ENCODE results near the gene COG3.

COG3 gene

DNA sequence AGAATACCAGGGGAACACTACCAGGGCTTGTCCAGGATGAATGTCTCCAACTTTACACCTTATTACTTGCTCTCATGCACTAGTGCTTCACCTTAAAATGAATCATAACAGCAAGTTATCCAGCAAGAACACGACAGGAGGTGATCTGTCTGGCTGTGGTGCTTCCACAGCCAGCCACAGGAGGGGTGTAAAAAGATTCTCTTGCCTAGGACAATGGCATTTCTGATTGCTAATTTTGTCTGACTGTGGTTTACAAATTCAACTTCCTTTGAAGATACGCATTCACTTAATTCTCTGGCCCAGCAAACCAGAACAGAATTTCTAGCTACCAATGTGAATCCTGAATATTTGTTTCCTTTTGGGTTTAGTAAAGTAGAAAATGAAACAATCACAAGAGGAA is 23.1 kb upstream of the COG3 start:
- no peak for TF ChIP-seq EZH2 (IDR thresholded peaks at IDR 0.05)
- TF ChIP-seq FOXP2 (optimal IDR thresholded peaks at IDR 0.05; ENCODE audit: control extremely low read depth, extremely low read length, insufficient read depth), result no peak
- TF ChIP-seq POLR2AphosphoS5 (IDR thresholded peaks at IDR 0.05; ENCODE audit: borderline replicate concordance, low read depth, low read length), result no peak
- no peak for DNase-seq (ENCODE audit: low read depth, low spot score)
- Histone ChIP-seq H3K9ac (ENCODE audit: insufficient read length) (no peak overlapping the region), H3K9me3 (ENCODE audit: low read depth, low read length) (no peaks in the 10 kb centered on the region), H3K4me3 (no peak overlapping the region), H3K27ac (peak overlapping the region; percentile 6; the same call in 1 of the 2 replicates), H3K36me3 (ENCODE audit: insufficient read depth, low read length) (no peaks in the 10 kb centered on the region)

DNA sequence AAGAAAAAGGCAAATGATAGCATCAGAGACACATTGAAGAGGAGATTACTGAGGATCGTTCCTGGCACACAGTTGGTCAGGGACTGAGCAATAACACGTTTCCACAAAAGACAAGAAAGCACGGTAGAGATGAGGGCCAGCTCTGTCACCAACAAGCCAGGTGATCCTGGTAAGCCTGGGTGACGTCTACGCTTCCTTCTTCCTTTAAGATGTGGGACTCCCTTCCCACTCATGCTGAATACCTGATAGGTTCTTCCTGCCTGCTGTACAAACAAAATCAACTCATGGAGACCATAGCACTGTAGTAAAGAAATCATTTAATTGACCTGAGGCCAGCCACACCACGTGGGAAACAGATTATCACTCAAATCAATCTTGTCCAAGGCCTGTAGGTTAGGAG is 19.7 kb upstream of the COG3 start:
- no peak for TF ChIP-seq POLR2AphosphoS5 (IDR thresholded peaks at IDR 0.05; ENCODE audit: borderline replicate concordance, low read depth, low read length)
- TF ChIP-seq FOXP2 (optimal IDR thresholded peaks at IDR 0.05; ENCODE audit: control extremely low read depth, extremely low read length, insufficient read depth), result no peak
- TF ChIP-seq EZH2 (IDR thresholded peaks at IDR 0.05), result no peak
- H3K36me3 ChIP-seq (ENCODE audit: insufficient read depth, low read length), result no peaks in the 10 kb centered on the region
- H3K9me3 ChIP-seq (ENCODE audit: low read depth, low read length), result no peaks in the 10 kb centered on the region
- no peak overlapping the region for H3K4me3 ChIP-seq
- H3K9ac ChIP-seq (ENCODE audit: insufficient read length), result no peak overlapping the region
- DNase-seq (ENCODE audit: low read depth, low spot score), result no peak
- H3K27ac ChIP-seq, result no peak overlapping the region

DNA sequence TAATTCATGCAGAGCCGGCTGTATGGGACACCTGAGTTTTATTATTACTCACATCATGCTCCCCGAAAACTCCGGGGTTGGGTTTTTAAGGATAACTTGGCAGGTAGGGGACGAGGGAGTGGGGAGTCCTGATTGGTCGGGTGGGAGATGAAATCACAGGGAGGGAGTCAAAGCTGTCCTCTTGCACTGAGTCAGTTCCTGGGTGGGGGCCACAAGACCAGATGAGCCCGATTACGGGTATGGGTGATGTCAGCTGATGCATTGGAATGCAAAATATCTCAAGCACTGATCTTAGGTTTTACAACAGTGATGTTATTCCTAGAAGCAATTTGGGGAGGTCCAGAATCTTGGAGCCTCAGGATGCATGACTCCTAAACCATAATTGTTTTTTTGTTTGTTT is 18.6 kb upstream of the COG3 start:
- Histone ChIP-seq H3K27ac (no peak overlapping the region), H3K36me3 (ENCODE audit: insufficient read depth, low read length) (no peaks in the 10 kb centered on the region), H3K9ac (ENCODE audit: insufficient read length) (no peak overlapping the region), H3K4me3 (no peak overlapping the region), H3K9me3 (ENCODE audit: low read depth, low read length) (no peaks in the 10 kb centered on the region)
- no peak for TF ChIP-seq POLR2AphosphoS5 (IDR thresholded peaks at IDR 0.05; ENCODE audit: borderline replicate concordance, low read depth, low read length)
- DNase-seq (ENCODE audit: low read depth, low spot score), result no peak

DNA sequence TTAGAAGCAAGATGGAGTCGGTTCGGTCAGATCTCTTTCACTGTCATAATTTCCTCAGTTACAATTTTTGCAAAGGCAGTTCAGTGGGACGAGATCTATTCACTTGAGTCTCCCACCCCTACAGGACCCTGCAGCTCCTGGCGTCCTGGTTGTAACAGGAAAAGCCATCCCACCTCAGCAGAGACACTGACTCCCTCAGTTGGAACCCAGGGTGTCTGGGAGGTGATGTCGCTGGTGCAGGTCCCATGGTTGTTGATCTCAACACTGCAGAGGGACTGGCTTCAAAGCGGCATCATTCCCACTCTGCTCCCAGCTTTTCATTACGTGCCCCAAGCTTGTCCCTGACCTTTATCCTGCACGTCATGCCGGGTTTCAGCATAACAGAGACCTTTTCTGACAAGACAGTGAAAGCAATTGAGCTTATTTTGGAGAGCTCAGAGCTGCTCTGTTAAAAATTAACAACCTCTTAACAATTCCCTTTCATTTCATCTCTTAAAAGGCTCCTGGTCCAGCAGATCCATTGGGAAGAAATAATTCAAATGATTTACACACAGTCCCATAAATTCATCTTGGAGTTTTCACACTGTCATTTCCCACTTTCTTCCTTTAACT is 17.6 kb upstream of the COG3 start:
- no peaks in the 10 kb centered on the region for H3K36me3 ChIP-seq (ENCODE audit: insufficient read depth, low read length)
- no peak overlapping the region for H3K9ac ChIP-seq (ENCODE audit: insufficient read length)
- no peaks in the 10 kb centered on the region for H3K9me3 ChIP-seq (ENCODE audit: low read depth, low read length)
- no peak overlapping the region for H3K27ac ChIP-seq
- no peak for DNase-seq (ENCODE audit: low read depth, low spot score)
- no peak overlapping the region for H3K4me3 ChIP-seq
- TF ChIP-seq EZH2 (IDR thresholded peaks at IDR 0.05), result no peak
- TF ChIP-seq POLR2AphosphoS5 (IDR thresholded peaks at IDR 0.05; ENCODE audit: borderline replicate concordance, low read depth, low read length), result no peak
- no peak for TF ChIP-seq FOXP2 (optimal IDR thresholded peaks at IDR 0.05; ENCODE audit: control extremely low read depth, extremely low read length, insufficient read depth)

DNA sequence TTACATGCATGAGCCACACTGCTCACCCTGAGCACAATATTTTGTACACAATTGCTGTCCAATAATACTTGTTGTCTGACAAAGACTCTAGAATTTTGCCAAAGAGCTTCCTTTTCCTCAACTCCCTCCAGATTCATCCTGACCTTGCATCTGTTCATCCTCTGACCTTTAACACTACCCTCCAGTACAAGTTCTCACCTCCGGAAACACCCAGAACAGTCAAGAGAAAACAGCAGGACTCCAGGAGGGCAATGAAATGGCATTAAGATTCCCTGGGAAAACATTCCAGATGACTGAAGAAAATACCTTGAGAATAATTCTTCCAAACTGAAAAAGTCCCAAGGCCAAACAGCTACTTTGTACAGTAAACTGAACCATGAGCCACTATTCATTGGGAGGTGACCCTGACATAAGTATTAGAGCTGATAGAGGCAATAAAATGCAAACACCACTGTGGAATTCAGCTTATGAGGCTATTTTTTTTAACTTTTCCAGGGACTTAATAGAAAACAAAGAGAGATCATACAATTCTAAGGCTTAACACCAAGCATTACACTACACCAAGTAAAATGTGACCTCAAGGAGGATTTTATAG is 15.7 kb upstream of the COG3 start:
- Histone ChIP-seq H3K36me3 (ENCODE audit: insufficient read depth, low read length) (no peaks in the 10 kb centered on the region), H3K9ac (ENCODE audit: insufficient read length) (no peak overlapping the region), H3K4me3 (no peak overlapping the region), H3K9me3 (ENCODE audit: low read depth, low read length) (no peaks in the 10 kb centered on the region), H3K27ac (no peak overlapping the region)
- no peak for DNase-seq (ENCODE audit: low read depth, low spot score)
- no peak for TF ChIP-seq FOXP2 (optimal IDR thresholded peaks at IDR 0.05; ENCODE audit: control extremely low read depth, extremely low read length, insufficient read depth)
- TF ChIP-seq EZH2 (IDR thresholded peaks at IDR 0.05), result no peak
- TF ChIP-seq POLR2AphosphoS5 (IDR thresholded peaks at IDR 0.05; ENCODE audit: borderline replicate concordance, low read depth, low read length), result no peak

DNA sequence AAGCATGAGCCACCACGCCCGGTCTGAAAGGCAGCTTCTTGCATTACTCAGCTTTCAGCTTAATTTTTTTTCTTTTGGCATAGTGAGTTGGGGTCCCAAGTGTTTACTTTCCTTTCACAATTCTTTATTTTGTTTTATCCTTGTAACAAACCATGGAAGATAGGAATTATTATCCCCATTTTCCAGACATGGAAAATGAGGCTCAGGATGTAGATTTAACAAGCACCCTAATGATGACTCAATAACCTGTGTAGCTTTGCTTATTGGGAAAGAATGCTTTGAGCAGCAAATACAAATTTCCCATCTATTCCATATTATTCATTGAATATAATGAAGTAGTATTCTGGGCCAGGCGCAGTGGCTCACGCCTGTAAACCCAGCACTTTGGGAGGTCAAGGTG is 13.5 kb upstream of the COG3 start:
- H3K9ac ChIP-seq (ENCODE audit: insufficient read length), result no peak overlapping the region
- TF ChIP-seq EZH2 (IDR thresholded peaks at IDR 0.05), result no peak
- no peak for TF ChIP-seq FOXP2 (optimal IDR thresholded peaks at IDR 0.05; ENCODE audit: control extremely low read depth, extremely low read length, insufficient read depth)
- no peak for TF ChIP-seq POLR2AphosphoS5 (IDR thresholded peaks at IDR 0.05; ENCODE audit: borderline replicate concordance, low read depth, low read length)

DNA sequence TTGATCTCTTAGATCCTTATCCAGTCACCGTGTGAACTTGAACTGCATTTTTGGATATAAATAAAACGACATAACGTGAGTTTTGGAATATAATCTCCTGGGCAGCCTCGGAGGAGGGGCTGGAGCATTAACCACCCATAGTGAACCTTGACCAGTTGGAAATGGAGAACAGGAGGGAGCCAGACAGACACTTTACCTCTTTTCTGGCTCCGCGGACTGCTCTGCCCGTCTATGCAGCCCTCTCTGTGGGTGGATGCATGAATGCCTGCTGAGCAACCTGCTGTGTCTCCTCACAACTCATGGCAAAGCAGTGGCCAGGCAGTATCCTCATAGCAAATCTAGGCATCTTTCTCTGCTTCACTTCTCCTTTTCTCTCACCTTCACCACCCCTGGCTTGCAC is 10.5 kb upstream of the COG3 start:
- Histone ChIP-seq H3K9ac (ENCODE audit: insufficient read length) (no peak overlapping the region), H3K36me3 (ENCODE audit: insufficient read depth, low read length) (no peaks in the 10 kb centered on the region), H3K27ac (no peak overlapping the region), H3K4me3 (no peak overlapping the region), H3K9me3 (ENCODE audit: low read depth, low read length) (no peaks in the 10 kb centered on the region)
- DNase-seq (ENCODE audit: low read depth, low spot score), result no peak
- TF ChIP-seq POLR2AphosphoS5 (IDR thresholded peaks at IDR 0.05; ENCODE audit: borderline replicate concordance, low read depth, low read length) (no peak), EZH2 (IDR thresholded peaks at IDR 0.05) (no peak), FOXP2 (optimal IDR thresholded peaks at IDR 0.05; ENCODE audit: control extremely low read depth, extremely low read length, insufficient read depth) (no peak)

More for the DNA sequence above, 13.5 kb upstream of the COG3 start:
- Histone ChIP-seq H3K27ac (no peak overlapping the region), H3K4me3 (no peak overlapping the region), H3K36me3 (ENCODE audit: insufficient read depth, low read length) (no peaks in the 10 kb centered on the region), H3K9me3 (ENCODE audit: low read depth, low read length) (no peaks in the 10 kb centered on the region)
- DNase-seq (ENCODE audit: low read depth, low spot score), result no peak

DNA sequence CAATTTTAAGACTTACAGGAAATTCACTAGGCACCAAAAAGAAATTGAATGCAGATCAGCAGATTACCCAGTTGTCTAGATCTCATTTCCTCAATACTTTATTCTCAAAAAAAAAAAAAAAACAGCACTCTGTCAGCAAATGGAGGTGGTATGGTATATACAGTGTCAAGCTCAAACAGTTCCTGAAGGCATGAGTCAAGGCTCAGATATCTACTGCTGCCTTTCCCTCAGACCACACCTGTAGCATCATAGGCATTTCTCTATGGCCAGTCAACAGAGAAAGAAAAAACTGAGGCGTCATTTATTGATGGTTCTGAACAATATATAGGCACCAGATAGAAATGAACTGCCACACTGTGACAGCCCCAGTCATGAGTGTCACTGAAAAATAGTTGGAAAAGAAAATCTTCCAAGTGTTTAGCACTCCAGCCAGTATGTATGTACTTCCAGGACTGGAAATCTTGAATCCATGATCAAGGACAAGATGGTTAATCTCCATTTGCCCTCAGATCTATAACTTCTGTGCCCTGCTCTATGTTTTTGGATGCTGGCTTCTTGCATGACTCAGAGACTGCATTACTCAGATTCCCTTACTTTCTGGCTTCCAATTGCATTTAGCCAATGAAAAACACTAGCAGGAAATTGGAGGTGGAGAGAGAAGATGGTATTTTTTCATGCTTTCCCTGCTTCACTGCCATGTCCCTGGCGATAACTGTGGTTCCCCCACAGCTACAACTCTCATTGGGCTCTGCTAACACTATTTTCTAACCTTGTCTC is 8.4 kb upstream of the COG3 start:
- no peak overlapping the region for H3K9ac ChIP-seq (ENCODE audit: insufficient read length)
- no peak overlapping the region for H3K27ac ChIP-seq
- H3K36me3 ChIP-seq (ENCODE audit: insufficient read depth, low read length), result no peaks in the 10 kb centered on the region
- DNase-seq (ENCODE audit: low read depth, low spot score), result no peak
- TF ChIP-seq POLR2AphosphoS5 (IDR thresholded peaks at IDR 0.05; ENCODE audit: borderline replicate concordance, low read depth, low read length) (no peak), EZH2 (IDR thresholded peaks at IDR 0.05) (no peak)
- H3K9me3 ChIP-seq (ENCODE audit: low read depth, low read length), result no peaks in the 10 kb centered on the region
- H3K4me3 ChIP-seq, result no peak overlapping the region

Measured in SK-N-MC (cell line).